Astrocyte of the cerebellum (primary cell): Measurements from ENCODE around the gene ITPRID1.

Source experiments
- DNase-seq: peaks from one replicate; pipeline ENCODE4 v3.0.0-alpha.2; 2011; ENCODE audit warnings: low read depth
- H3K4me3 ChIP-seq: 2 replicates; pipeline ENCODE4 v1.5.1; 2011; ENCODE audit warnings: mild to moderate bottlenecking, low read depth, low read length, moderate library complexity
- in situ Hi-C: cut with HindIII; loops from 2 replicates; pipeline ENCODE4 v1.10.0; 2017; ENCODE audit warnings: low sequenced_read_pairs
- TF ChIP-seq, protein P1 (sequence below): IDR thresholded peaks from 2 replicates; pipeline ENCODE4 v1.5.1; 2012; ENCODE audit warnings: low read length, low read depth, moderate library complexity, mild to moderate bottlenecking; ENCODE audit errors: missing control alignments

The ITPRID1 gene

DNA sequence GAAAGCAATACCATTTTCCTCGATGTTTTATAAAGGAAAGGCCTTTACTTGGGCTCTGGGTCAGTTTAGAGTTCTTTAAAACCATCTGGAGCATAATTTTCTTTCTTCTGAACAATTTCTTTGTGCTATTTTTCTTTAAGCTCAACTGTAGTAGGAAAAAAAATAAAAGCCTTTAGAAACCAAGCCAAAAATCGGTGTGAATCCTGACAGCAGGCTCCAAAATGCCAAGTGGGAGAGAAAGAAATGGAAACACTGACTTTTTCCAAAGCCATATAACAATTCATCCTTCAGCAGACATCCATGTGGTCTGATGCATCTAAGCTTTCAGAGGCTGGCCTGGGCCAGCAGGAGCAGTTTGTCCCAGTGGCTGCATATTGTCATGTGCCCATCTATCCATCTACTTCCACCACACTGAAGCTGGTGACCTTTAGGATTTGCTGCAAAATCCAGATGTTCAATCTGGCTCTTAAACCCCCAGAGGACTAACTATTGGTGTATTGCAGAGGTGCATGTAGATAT is 23.0 kb upstream of the ITPRID1 start:
- no peak for DNase-seq
- in situ Hi-C loops: no loop called here
- no peak overlapping the region for H3K4me3 ChIP-seq
- TF ChIP-seq, protein P1, sequence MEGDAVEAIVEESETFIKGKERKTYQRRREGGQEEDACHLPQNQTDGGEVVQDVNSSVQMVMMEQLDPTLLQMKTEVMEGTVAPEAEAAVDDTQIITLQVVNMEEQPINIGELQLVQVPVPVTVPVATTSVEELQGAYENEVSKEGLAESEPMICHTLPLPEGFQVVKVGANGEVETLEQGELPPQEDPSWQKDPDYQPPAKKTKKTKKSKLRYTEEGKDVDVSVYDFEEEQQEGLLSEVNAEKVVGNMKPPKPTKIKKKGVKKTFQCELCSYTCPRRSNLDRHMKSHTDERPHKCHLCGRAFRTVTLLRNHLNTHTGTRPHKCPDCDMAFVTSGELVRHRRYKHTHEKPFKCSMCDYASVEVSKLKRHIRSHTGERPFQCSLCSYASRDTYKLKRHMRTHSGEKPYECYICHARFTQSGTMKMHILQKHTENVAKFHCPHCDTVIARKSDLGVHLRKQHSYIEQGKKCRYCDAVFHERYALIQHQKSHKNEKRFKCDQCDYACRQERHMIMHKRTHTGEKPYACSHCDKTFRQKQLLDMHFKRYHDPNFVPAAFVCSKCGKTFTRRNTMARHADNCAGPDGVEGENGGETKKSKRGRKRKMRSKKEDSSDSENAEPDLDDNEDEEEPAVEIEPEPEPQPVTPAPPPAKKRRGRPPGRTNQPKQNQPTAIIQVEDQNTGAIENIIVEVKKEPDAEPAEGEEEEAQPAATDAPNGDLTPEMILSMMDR: no peak

DNA sequence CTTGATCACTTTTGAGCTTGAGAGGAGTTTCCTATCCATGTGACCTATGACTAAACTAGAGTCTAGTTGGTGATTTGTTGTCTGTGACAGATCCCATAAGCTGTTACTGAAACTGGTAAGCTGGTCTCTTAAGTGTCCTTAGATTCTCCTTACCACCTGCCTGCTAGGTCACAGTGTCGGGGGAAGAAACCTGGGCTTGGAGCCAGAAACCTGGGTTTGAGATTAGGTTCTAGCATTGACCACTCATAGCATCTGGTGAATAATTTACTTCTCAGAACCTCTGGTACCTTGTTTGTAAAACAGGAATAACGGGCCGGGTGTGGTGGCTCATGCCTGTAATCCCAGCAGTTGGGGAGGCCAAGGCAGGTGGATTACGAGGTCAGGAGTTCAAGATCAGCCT is 21.8 kb upstream of the ITPRID1 start:
- no peak overlapping the region for H3K4me3 ChIP-seq
- in situ Hi-C loops: no loop called here
- TF ChIP-seq, protein P1: no peak
- DNase-seq: no peak

DNA sequence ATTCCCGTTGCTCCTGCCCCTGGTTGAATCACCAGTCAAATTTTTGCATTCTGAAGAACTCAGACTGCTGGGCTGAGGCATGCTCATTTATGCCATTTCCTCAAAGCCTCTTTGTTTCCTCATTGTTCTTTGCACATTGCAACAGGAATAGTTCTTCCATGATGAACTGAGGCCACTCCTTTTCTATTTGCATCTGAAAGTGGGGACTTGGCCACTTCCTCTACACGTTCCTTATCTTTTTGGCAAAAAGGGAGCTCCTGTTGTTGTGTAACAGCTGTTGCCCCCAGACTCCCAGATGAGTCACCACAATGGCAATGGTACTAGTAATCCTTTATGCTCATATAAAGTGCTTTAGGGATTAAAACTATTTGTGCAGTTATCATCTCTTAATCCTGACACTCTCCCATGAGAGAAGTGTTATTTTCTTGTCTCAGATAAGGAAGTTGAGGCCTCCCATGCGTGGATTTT is 20.1 kb upstream of the ITPRID1 start:
- H3K4me3 ChIP-seq: no peak overlapping the region
- no peak for DNase-seq
- in situ Hi-C loops: no loop called here
- TF ChIP-seq, protein P1: no peak

DNA sequence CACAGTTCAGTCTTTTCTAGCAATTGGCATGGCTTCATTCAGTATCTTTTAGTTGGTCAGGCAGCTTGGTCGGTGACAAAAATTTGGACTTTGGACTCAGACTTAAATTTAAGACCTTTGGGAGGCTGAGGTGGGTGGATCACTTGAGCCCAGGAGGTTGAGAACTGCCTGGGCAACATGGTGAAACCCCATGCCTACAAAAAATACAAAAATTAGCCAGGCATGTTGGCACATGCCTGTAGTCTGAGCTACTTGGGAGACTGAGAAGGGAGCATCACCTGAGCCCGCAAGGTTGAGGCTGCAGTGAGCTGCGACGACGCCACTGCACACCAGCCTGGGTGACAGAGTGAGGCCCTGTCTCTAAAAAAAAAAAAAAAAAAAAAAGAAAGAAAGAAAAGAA is 19.5 kb upstream of the ITPRID1 start:
- TF ChIP-seq, protein P1: no peak
- no peak for DNase-seq
- in situ Hi-C loops: no loop called here

DNA sequence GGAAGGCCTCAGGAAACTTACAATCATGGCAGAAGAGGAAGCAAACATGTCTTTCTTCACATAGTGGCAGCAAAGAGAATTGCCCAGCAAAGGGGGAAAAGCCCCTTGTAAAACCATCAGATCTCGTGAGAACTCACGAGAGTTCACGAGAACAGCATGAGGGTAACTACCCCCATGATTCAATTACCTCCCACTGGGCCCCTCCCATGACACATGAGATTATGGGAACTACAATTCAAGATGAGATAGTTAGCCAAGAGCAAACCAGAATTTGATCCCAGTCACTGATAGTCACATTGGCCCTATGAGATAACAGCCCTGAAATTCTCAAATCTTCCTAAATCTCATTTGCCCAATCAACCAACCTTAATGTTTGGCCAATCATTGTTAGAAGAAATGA is 18.2 kb upstream of the ITPRID1 start:
- TF ChIP-seq, protein P1: no peak
- DNase-seq: no peak
- in situ Hi-C loops: no loop called here
- no peak overlapping the region for H3K4me3 ChIP-seq

More for the DNA sequence above, 19.5 kb upstream of the ITPRID1 start:
- H3K4me3 ChIP-seq: no peak overlapping the region

DNA sequence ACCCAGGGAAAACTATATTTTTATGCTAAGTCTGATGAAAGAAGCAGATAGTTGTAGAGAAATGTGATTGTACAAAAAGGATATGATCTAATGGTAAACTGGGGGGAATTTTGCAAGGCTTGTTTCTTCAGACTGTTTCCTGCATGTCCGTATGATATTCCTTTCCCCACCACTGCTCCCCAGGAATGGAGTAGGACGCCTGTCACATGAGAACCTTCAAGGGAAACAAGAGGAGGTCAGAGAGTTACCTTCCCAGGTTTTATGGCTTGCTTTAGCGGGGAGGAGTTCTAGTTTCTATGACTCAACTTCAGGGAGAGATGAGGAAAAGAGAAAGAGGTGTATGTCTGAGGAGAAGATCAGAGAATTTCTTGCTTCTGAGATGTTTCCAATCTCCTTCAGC is 16.4 kb upstream of the ITPRID1 start:
- in situ Hi-C loops: no loop called here
- no peak for DNase-seq
- H3K4me3 ChIP-seq: no peak overlapping the region
- TF ChIP-seq, protein P1: no peak
